ENCODE measurements around the gene SLC35B2. TPM values are rescaled to one million over a fixed set of nuclear protein-coding genes. Genes with fewer than 3 reads are reported as not detected.

SLC35B2 gene
- total RNA-seq, 1 experiment from 2014 or later: 221 TPM

- no peak for DNase-seq (ENCODE audit: low read depth)
- in situ Hi-C loops (cut with HindIII; ENCODE audit: low pct_unique_long_range_greater_than_20kb, low sequenced_read_pairs): no loop called here
These were observed 1.6 kb upstream of the SLC35B2 start for GRCh38 chr6:44258921-44259320.

GRCh38 chr6:44258325-44258863 is 1.1 kb upstream of the SLC35B2 start:
- DNase-seq (ENCODE audit: low read depth): no peak
- in situ Hi-C loops (cut with HindIII; ENCODE audit: low pct_unique_long_range_greater_than_20kb, low sequenced_read_pairs): no loop called here

DNA sequence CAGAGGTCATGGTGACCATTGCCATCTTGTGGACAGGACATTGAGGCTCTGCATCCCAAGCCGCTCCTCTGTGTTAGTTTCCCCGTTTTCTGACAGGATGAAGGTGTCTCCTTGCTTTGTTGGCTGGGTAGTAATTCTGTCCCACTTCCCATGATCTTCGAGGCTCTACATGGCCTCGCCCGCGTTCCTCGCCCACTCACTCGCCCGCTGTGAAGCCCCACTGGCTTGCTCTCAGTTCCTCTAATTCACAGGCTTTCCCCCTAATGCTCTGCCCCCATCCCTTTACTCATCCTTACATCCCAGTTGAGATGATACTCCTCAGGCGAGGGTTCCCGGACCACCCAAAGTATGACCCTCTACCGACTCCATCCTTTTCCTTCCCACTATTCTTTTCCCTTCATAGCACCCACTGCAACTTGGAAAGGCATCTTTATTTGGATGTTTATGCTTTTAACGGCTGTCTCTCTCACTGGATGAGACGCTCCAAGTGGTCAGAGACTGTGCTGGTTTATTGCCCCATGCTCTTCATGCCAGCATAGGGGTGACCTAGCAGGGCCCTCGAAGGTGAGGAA is 511 bp upstream of the SLC35B2 start:
- in situ Hi-C loops (cut with HindIII; ENCODE audit: low pct_unique_long_range_greater_than_20kb, low sequenced_read_pairs): no loop called here
- no peak for DNase-seq (ENCODE audit: low read depth)

DNA sequence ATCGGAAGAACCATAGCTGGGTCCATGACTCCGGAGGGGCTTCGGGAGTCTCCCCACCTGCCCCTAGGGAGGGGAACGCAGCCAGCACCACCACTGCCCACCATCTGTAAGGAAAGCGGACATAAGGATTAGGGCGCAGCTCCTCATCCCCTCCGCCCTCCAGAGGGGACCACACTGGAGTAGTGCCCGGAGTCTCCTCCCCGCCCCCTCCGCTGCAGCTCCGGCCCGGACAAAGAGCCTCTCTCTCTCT is 628 bp downstream of the SLC35B2 start:
- in situ Hi-C loops (cut with HindIII; ENCODE audit: low pct_unique_long_range_greater_than_20kb, low sequenced_read_pairs): no loop called here
- DNase-seq (ENCODE audit: low read depth): no peak

GRCh38 chr6:44255871-44256774 is 1.2 kb downstream of the SLC35B2 start:
- DNase-seq (ENCODE audit: low read depth): no peak
- in situ Hi-C loops (cut with HindIII; ENCODE audit: low pct_unique_long_range_greater_than_20kb, low sequenced_read_pairs): no loop called here

DNA sequence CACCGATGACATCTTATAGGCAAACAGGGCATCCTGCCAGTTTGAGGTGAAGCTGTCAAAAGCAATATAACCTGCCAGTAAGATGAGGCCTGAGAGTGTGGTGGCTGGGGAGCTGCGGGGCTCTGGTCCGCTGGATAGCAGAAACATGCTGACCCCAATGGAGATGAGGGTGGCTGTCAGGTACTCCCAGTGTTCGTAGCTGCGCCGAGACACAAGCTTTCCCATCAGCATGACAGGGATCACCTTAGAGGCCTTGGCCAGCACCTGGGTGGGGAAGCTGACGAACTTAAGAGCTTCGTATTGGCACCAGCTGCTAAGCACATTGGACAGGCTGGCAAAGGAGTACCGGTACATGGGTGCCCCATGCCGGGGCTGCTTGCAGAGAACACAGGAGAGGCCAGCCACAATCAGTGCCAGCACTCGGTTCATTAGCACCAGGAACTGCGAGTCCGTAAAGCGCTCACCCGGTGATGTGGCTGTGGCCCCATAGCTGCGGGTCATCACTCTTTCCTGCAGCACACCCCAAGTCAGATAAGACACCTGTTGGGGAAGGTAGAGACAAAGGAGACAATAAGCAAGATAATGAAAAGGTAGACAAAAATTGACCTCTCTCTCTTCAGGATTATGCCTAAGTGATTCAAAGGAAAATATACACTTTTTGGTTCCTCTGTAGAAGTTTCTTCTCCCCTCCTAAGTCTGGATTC is 2.1 kb downstream of the SLC35B2 start:
- DNase-seq (ENCODE audit: low read depth): no peak
- in situ Hi-C loops (cut with HindIII; ENCODE audit: low pct_unique_long_range_greater_than_20kb, low sequenced_read_pairs): no loop called here

GRCh38 chr6:44254191-44255104 is 2.9 kb downstream of the SLC35B2 start:
- DNase-seq (ENCODE audit: low read depth): peak; percentile 26
- in situ Hi-C loops (cut with HindIII; ENCODE audit: low pct_unique_long_range_greater_than_20kb, low sequenced_read_pairs): no loop called here

DNA sequence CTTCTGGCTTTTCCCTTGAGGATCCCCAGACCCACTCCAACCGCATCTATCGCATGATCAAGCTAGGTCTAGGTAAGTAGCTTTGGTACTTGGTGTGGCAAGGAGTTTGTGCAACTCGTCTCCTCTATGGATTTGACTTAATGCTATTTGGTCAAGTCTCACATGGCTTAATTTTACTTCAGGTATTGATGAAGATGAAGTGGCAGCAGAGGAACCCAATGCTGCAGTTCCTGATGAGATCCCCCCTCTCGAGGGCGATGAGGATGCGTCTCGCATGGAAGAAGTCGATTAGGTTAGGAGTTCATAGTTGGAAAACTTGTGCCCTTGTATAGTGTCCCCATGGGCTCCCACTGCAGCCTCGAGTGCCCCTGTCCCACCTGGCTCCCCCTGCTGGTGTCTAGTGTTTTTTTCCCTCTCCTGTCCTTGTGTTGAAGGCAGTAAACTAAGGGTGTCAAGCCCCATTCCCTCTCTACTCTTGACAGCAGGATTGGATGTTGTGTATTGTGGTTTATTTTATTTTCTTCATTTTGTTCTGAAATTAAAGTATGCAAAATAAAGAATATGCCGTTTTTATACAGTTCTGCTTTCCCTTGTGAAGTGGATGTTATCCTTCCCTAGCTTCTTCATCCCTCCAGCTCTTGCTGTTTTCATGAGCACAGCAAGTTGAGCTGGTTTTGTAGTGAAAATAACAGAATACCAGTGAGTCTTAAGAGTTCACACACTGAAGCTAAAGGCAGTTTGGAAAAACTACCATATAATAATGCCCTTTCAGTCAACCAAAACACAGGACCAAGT is 3.8 kb downstream of the SLC35B2 start:
- in situ Hi-C loops (cut with HindIII; ENCODE audit: low pct_unique_long_range_greater_than_20kb, low sequenced_read_pairs): no loop called here
- DNase-seq (ENCODE audit: low read depth): peak; percentile 43

DNA sequence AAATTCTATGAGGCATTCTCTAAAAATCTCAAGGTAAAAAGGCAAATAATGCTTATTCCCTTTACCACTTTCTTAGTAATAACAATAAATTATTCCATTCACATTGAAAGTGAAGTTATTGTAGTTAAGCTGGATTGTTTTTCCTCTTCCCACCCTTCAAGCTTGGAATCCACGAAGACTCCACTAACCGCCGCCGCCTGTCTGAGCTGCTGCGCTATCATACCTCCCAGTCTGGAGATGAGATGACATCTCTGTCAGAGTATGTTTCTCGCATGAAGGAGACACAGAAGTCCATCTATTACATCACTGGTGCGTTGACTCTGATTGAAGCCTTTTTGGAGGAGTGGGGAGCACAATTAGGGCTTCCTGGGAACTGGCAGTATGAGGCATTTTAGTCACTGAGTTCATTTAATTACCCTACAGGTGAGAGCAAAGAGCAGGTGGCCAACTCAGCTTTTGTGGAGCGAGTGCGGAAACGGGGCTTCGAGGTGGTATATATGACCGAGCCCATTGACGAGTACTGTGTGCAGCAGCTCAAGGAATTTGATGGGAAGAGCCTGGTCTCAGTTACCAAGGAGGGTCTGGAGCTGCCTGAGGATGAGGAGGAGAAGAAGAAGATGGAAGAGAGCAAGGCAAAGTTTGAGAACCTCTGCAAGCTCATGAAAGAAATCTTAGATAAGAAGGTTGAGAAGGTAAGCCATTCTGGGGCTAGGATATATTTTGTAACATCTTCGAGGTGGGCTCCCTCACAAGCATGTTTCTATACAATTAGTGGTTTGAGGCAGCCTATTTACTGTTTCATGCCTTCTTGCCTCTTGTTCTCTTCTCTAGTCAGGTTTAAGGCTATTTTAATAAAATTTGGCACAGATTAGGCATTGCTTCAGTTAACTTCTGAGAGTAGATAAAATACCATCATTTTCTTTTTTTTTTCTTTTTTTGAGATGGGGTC is 5.5 kb downstream of the SLC35B2 start:
- in situ Hi-C loops (cut with HindIII; ENCODE audit: low pct_unique_long_range_greater_than_20kb, low sequenced_read_pairs): no loop called here
- no peak for DNase-seq (ENCODE audit: low read depth)

- in situ Hi-C loops (cut with HindIII; ENCODE audit: low pct_unique_long_range_greater_than_20kb, low sequenced_read_pairs): no loop called here
- DNase-seq (ENCODE audit: low read depth): no peak
These were observed 6.6 kb downstream of the SLC35B2 start for GRCh38 chr6:44250718-44251123.

DNA sequence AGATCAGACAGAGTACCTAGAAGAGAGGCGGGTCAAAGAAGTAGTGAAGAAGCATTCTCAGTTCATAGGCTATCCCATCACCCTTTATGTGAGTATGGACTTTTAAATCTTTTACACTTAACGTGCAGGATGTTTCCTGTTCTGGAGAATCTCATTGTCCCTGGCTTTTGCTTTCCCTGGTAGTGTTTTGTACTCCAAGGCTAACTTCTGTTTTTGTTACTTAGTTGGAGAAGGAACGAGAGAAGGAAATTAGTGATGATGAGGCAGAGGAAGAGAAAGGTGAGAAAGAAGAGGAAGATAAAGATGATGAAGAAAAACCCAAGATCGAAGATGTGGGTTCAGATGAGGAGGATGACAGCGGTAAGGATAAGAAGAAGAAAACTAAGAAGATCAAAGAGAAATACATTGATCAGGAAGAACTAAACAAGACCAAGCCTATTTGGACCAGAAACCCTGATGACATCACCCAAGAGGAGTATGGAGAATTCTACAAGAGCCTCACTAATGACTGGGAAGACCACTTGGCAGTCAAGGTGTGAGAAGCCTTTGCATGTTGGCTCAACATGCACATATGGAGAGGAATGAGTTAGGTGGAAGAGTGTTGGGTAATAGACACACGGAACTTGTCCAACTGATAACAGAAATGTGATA is 7.1 kb downstream of the SLC35B2 start:
- no peak for DNase-seq (ENCODE audit: low read depth)
- in situ Hi-C loops (cut with HindIII; ENCODE audit: low pct_unique_long_range_greater_than_20kb, low sequenced_read_pairs): no loop called here

- DNase-seq (ENCODE audit: low read depth): no peak
- in situ Hi-C loops (cut with HindIII; ENCODE audit: low pct_unique_long_range_greater_than_20kb, low sequenced_read_pairs): no loop called here
These were observed 8.1 kb downstream of the SLC35B2 start for GRCh38 chr6:44249082-44249748.

DNA sequence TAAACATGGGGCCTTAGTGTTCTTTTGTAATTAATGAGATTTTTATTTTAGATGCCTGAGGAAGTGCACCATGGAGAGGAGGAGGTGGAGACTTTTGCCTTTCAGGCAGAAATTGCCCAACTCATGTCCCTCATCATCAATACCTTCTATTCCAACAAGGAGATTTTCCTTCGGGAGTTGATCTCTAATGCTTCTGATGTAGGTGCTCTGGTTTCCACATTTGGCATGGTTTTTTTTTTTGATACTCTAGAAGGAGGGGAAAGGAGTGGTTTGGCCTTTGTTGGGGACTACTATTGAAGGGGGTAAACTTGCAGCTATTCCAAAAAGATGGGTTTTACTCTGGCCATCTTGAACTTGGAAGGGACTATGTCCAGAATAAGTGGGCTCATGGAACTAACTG is 8.7 kb downstream of the SLC35B2 start:
- in situ Hi-C loops (cut with HindIII; ENCODE audit: low pct_unique_long_range_greater_than_20kb, low sequenced_read_pairs): no loop called here
- DNase-seq (ENCODE audit: low read depth): no peak

DNA sequence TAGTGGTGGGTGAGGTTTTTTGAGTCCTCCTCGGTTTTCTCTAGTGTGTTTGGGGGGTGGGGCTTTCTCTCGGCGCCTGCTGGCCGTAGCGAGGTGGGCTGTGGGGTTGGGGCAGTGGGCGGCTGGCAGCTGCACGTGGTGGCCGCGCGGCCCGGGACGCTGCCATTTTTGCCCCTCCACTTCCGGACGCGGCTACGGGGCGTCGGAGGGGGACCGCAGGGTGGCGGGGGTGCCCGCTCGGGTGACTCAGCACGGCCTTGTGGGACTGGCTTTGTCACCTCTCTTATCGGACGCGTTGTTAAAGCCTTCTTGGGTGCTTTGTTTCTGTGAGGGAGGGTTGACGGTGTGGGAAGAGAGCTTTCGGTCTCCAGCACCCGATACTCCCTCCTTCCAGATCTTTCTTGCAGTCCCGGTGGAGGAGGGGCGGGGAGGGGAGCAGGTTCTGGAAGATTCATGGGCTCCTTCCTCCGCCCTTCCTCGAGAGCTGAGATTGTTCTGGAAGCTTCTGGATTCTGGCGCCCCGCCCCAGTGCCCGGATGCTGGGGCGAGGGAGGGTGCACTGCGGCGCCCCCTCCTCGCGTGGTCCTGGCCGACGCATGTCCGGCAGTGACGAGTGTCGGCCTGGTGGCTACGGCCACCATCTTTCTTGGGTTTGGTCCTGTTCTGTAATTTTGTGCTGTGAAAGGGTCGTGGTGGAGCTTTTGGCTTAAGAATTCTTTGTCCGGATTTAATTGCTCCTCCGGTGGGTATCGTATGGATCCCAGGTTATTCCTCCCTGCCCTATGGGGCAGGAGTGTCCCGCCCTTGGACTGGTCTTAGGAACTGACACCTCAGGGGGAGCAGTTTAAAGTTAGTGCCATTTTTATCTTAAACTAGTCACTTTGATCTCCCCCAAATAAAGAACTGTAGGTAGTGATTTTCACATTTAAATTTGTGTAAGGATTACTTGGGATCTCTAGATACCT is 9.7 kb downstream of the SLC35B2 start:
- in situ Hi-C loops (cut with HindIII; ENCODE audit: low pct_unique_long_range_greater_than_20kb, low sequenced_read_pairs): no loop called here
- peak; percentile 65 for DNase-seq (ENCODE audit: low read depth)

Measured in Caki2 (cell line).